CD4-positive, alpha-beta memory T cell (primary cell): Measurements from ENCODE around the gene CYB5R4. TPM values are rescaled to one million over a fixed set of nuclear protein-coding genes. Genes with fewer than 3 reads are reported as not detected.
A peak's percentile ranks its signal among the peaks of the same experiment; 100 is the strongest.

Experiments used
- CTCF ChIA-PET: fragments of 350-600 bp; sonication (Branson Sonifier 250); formaldehyde crosslinking; loops from one replicate; lab custom pipeline; 2021; ENCODE audit warnings: inconsistent platforms; ENCODE audit not compliant: partially characterized antibody; lab: Charles Lee
- POLR2A ChIA-PET: fragments of 350-600 bp; sonication (Branson Sonifier 250); formaldehyde crosslinking; loops from one replicate; lab custom pipeline; 2021; ENCODE audit not compliant: partially characterized antibody; lab: Charles Lee
- DNase-seq, 5 donors: peaks; one replicate each; pipeline versions ENCODE4 v3.0.0 to v3.0.0-alpha.2; 2020 to 2022; ENCODE audit warnings: mixed read lengths in 1 of 5
- H3K27ac ChIP-seq: one replicate; pipeline ENCODE4 v1.7.0; 2013; ENCODE audit warnings: low read depth, low read length
- H3K27me3 ChIP-seq: 2 replicates; pipeline ENCODE4 v1.7.0; 2013; ENCODE audit warnings: mild to moderate bottlenecking, low read length, moderate library complexity; ENCODE audit not compliant: insufficient read depth
- H3K36me3 ChIP-seq: 2 replicates; pipeline ENCODE4 v1.7.0; 2013; ENCODE audit warnings: mild to moderate bottlenecking, low read length, moderate library complexity; ENCODE audit not compliant: insufficient read depth
- H3K4me1 ChIP-seq: 2 replicates; pipeline ENCODE4 v1.7.0; 2013; ENCODE audit warnings: mild to moderate bottlenecking, low read length, moderate library complexity; ENCODE audit not compliant: insufficient read depth
- H3K4me3 ChIP-seq, 2 donors: one replicate each; pipeline ENCODE4 v1.7.0; 2013; ENCODE audit warnings: low read length in 2 of 2, mild to moderate bottlenecking in 1 of 2
- H3K9me3 ChIP-seq, 2 donors: one replicate each; pipeline ENCODE4 v1.7.0; 2013; ENCODE audit warnings: low read length in 2 of 2, control low read depth in 1 of 2; ENCODE audit not compliant: control insufficient read depth in 1 of 2
- H3K27ac Mint-ChIP-seq, 7 donors: one replicate each; pipeline ENCODE4 v1.8.0; 2020 to 2021; ENCODE audit warnings: mixed read lengths in 7 of 7, mild to moderate bottlenecking in 6 of 7, inconsistent platforms in 3 of 7, moderate library complexity in 3 of 7
- H3K27me3 Mint-ChIP-seq, 2 donors: one replicate each; pipeline ENCODE4 v1.8.0; 2020 to 2021; ENCODE audit warnings: mixed read lengths in 2 of 2
- H3K36me3 Mint-ChIP-seq, 2 donors: one replicate each; pipeline ENCODE4 v1.8.0; 2020 to 2021; ENCODE audit warnings: mixed read lengths in 2 of 2, inconsistent platforms in 1 of 2, mild to moderate bottlenecking in 1 of 2
- H3K4me1 Mint-ChIP-seq, 4 donors: one replicate each; pipeline ENCODE4 v1.8.0; 2020 to 2021; ENCODE audit warnings: mixed read lengths in 4 of 4, mild to moderate bottlenecking in 1 of 4
- H3K4me3 Mint-ChIP-seq, 8 donors: one replicate each; pipeline ENCODE4 v1.8.0; 2020 to 2021; ENCODE audit warnings: mixed read lengths in 8 of 8, mild to moderate bottlenecking in 7 of 8, moderate library complexity in 6 of 8, inconsistent platforms in 3 of 8
- H3K9me3 Mint-ChIP-seq, 8 donors: one replicate each; pipeline ENCODE4 v1.8.0; 2020 to 2021; ENCODE audit warnings: mixed read lengths in 8 of 8, mild to moderate bottlenecking in 5 of 8, inconsistent platforms in 3 of 8, moderate library complexity in 1 of 8
- intact Hi-C: fragments of 100-400 bp; cut with micrococcal nuclease; formaldehyde crosslinking; loops from one replicate; pipeline ENCODE4 v1.15.1; 2023
- polyA plus RNA-seq, 2 donors: library from polyadenylated mRNA; unstranded; fragments of 300-500 nt; fragmentation: Illumina TruSeq; gene quantifications; one replicate each; pipeline ENCODE4 v1.2.3, GENCODE V29; 2021
- total RNA-seq, 2 experiments: library from RNA; stranded (reverse); gene quantifications; one replicate each; pipeline ENCODE4 v1.2.3, GENCODE V29; 2021

Gene CYB5R4
- total and polyA plus RNA-seq, 4 experiments from 2014 or later, result 24.0 to 45.2 (median 29.1) TPM

DNA sequence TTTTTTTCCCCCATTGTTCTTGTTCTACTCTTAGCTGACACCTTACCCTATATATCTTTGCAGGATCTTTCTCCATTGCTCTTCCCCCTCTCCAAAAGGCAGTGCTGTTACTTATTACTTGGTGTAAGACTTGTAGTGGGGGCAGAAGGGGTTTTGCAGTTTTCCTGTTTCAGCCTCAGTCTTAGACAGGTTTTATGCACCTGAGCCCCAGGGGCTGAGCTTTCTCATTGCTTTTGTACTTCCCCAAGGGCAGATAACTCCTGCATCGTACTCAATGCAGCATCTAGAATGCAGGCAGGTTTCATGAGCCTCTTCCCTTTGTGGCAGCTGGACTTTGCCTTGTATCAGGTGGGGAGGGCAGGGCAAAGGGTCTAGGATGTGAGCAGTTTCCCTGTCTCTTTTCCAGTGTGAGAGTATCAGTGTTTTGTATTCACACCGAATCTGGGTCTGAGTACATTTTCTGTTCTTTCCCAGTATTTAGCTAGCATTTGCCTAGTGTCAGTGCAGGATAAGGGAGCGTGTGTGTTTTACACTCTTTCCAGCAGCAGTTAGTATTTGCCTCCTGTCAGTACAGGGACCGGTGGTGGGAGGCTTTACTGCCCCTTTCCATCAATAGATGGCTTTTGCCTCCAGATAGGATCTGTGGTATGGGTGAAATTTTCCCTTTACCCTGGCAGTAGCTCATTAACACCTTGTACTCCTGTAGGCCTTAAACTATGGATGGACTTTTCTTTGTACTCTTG, 19.6 kb downstream of the CYB5R4 start:
- intact Hi-C loops, result no loop called here
- no peak for DNase-seq
- Mint-ChIP-seq H3K4me3 (no peak overlapping the region), H3K9me3 (no peaks in the 10 kb centered on the region), H3K27me3 (no peaks in the 10 kb centered on the region), H3K36me3 (peaks cover 0 to 3% of the 10 kb centered on the region in 2 donors), H3K4me1 (peaks cover 25 to 44% (median 39%) of the 10 kb centered on the region in 4 donors), H3K27ac (peak overlapping the region in 1 of 7 donors; percentile 24)
- H3K27ac ChIP-seq, result no peak overlapping the region
- no peak overlapping the region for H3K4me3 ChIP-seq
- H3K4me1 ChIP-seq, result peaks cover 12% of the 10 kb centered on the region
- no peaks in the 10 kb centered on the region for H3K9me3 ChIP-seq
- ChIA-PET POLR2A (interaction anchor here (1.0 kb wide), 1 partner anchor 20 kb away, joined by 3 read pairs; the partner anchor contains the start of gene CYB5R4), CTCF (interaction anchor here (1.6 kb wide), 1 partner anchor 10 kb away, joined by 4 read pairs; no protein-coding TSS in a partner anchor)
- no peaks in the 10 kb centered on the region for H3K36me3 ChIP-seq
- no peaks in the 10 kb centered on the region for H3K27me3 ChIP-seq

DNA sequence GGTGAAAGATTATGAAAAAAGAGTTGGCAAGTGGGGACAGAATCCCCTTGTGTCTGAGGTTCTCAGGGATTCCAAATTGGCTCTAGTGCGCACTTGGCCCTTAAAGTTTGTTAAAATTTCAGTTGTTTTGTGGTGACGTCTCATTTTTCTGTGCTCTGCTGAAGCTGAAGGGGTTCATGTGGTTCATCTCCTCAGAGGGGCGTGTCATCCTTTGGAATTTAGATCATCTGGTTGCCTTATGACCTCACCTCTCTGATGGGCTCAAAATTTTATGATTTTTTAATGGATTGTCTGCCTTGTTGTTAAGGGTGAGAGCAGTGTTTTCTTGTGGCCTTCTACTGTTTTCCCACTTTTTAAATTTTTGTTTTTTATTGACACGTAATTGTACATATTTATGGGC, 20.3 kb downstream of the CYB5R4 start:
- Histone ChIP-seq H3K9me3 (no peaks in the 10 kb centered on the region), H3K27ac (no peak overlapping the region), H3K4me1 (peaks cover 18% of the 10 kb centered on the region), H3K4me3 (no peak overlapping the region), H3K36me3 (no peaks in the 10 kb centered on the region), H3K27me3 (no peaks in the 10 kb centered on the region)
- Mint-ChIP-seq H3K4me1 (peaks cover 27 to 45% (median 40%) of the 10 kb centered on the region in 4 donors), H3K36me3 (peaks cover 0 to 3% of the 10 kb centered on the region in 2 donors), H3K9me3 (no peaks in the 10 kb centered on the region), H3K27me3 (no peaks in the 10 kb centered on the region), H3K4me3 (no peak overlapping the region), H3K27ac (peak overlapping the region in 2 of 7 donors; percentile 25 to 30)
- DNase-seq, result no peak
- ChIA-PET CTCF (interaction anchor here (1.6 kb wide), 1 partner anchor 9 kb away, joined by 4 read pairs; no protein-coding TSS in a partner anchor), POLR2A (interaction anchor here (1.0 kb wide), 1 partner anchor 21 kb away, joined by 3 read pairs; the partner anchor contains the start of gene CYB5R4)
- intact Hi-C loops, result no loop called here

- Mint-ChIP-seq H3K27ac (peak overlapping the region in 1 of 7 donors; percentile 41), H3K9me3 (no peaks in the 10 kb centered on the region), H3K4me1 (peaks cover 22 to 32% (median 28%) of the 10 kb centered on the region in 4 donors), H3K36me3 (no peaks in the 10 kb centered on the region), H3K4me3 (no peak overlapping the region), H3K27me3 (no peaks in the 10 kb centered on the region)
- no peaks in the 10 kb centered on the region for H3K9me3 ChIP-seq
- no peak overlapping the region for H3K27ac ChIP-seq
- H3K36me3 ChIP-seq, result no peaks in the 10 kb centered on the region
- H3K4me3 ChIP-seq, result no peak overlapping the region
- CTCF ChIA-PET, result interaction anchor here (1.1 kb wide), 1 partner anchor 345 kb away, joined by 6 read pairs; the partner anchor contains the start of gene CEP162
- H3K4me1 ChIP-seq, result peaks cover 18% of the 10 kb centered on the region
- intact Hi-C loops, result no loop called here
- POLR2A ChIA-PET, result no interaction called here
- H3K27me3 ChIP-seq, result no peaks in the 10 kb centered on the region
- no peak for DNase-seq
These were observed 23.8 kb downstream of the CYB5R4 start for GRCh38 chr6:83883240-83883639.

GRCh38 chr6:83884523-83884922, 25.0 kb downstream of the CYB5R4 start:
- Mint-ChIP-seq H3K4me1 (peaks cover 12 to 26% (median 19%) of the 10 kb centered on the region in 4 donors), H3K27ac (peak overlapping the region in 1 of 7 donors; percentile 35), H3K36me3 (peaks cover 0 to 5% of the 10 kb centered on the region in 2 donors), H3K9me3 (no peaks in the 10 kb centered on the region), H3K27me3 (no peaks in the 10 kb centered on the region), H3K4me3 (no peak overlapping the region)
- peak in 4 of 5 donors; percentile 28 to 48 (median 46) for DNase-seq
- Histone ChIP-seq H3K36me3 (no peaks in the 10 kb centered on the region), H3K27me3 (no peaks in the 10 kb centered on the region), H3K27ac (no peak overlapping the region), H3K4me3 (no peak overlapping the region), H3K9me3 (no peaks in the 10 kb centered on the region), H3K4me1 (peaks cover 7% of the 10 kb centered on the region)
- ChIA-PET POLR2A (no interaction called here), CTCF (interaction anchor here (0.7 to 3.4 kb wide), 3 partner anchors 343 to 1439 kb away, joined by 3 to 18 read pairs (median 14); partner anchors contain the start of gene CEP162)
- intact Hi-C loops, result loop anchor here (1.0 to 2.0 kb wide), 3 partner anchors 26 to 344 kb away; partner anchors contain the start of gene CYB5R4

- Histone ChIP-seq H3K36me3 (no peaks in the 10 kb centered on the region), H3K4me1 (peaks cover 5% of the 10 kb centered on the region), H3K27me3 (no peaks in the 10 kb centered on the region), H3K4me3 (no peak overlapping the region), H3K27ac (no peak overlapping the region), H3K9me3 (no peaks in the 10 kb centered on the region)
- POLR2A ChIA-PET, result no interaction called here
- CTCF ChIA-PET, result interaction anchor here (1.0 to 3.4 kb wide), 4 partner anchors 29 to 1437 kb away, joined by 3 to 18 read pairs (median 10); partner anchors contain the start of gene CEP162
- Mint-ChIP-seq H3K4me3 (no peak overlapping the region), H3K27ac (no peak overlapping the region), H3K9me3 (no peaks in the 10 kb centered on the region), H3K36me3 (peaks cover 0 to 5% of the 10 kb centered on the region in 2 donors), H3K4me1 (peaks cover 8 to 26% (median 11%) of the 10 kb centered on the region in 4 donors), H3K27me3 (no peaks in the 10 kb centered on the region)
- no peak for DNase-seq
- intact Hi-C loops, result loop anchor here (2.0 kb wide), 2 partner anchors 27 to 343 kb away; partner anchors contain the start of gene CYB5R4
These were observed 26.5 kb downstream of the CYB5R4 start for GRCh38 chr6:83885984-83886383.

DNA sequence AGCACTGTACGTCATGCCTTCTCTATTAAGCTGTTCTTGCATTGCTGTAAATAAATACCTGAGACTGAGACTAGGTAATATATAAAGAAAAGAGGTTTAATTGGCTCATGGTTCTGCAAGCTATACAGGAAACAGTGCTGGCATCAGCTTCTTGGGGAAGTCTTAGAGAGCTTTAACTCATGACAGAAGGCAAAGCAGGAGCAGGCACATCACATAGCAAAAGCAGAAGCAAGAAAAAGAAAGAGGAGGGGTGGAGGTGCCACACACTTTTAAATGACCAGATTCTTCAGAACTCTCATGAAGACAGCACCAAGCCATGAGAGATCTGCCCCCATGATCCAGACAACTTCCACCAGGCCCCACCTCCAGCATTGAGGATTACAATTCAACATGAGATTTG, 30.1 kb downstream of the CYB5R4 start:
- Mint-ChIP-seq H3K27me3 (no peaks in the 10 kb centered on the region), H3K4me1 (peaks cover 14 to 27% (median 23%) of the 10 kb centered on the region in 4 donors), H3K4me3 (no peak overlapping the region), H3K36me3 (peaks cover 9 to 18% of the 10 kb centered on the region in 2 donors), H3K9me3 (no peaks in the 10 kb centered on the region), H3K27ac (no peak overlapping the region)
- intact Hi-C loops, result no loop called here
- Histone ChIP-seq H3K9me3 (no peaks in the 10 kb centered on the region), H3K27me3 (no peaks in the 10 kb centered on the region), H3K4me1 (peaks cover under 1% of the 10 kb centered on the region), H3K36me3 (no peaks in the 10 kb centered on the region), H3K4me3 (no peak overlapping the region), H3K27ac (no peak overlapping the region)
- no peak for DNase-seq
- POLR2A ChIA-PET, result no interaction called here
- CTCF ChIA-PET, result interaction anchor here (0.9 to 1.5 kb wide), 4 partner anchors 11 to 1433 kb away, joined by 3 to 5 read pairs (median 4); partner anchors contain the start of gene CYB5R4

- Histone ChIP-seq H3K4me1 (no peaks in the 10 kb centered on the region), H3K4me3 (no peak overlapping the region), H3K27me3 (no peaks in the 10 kb centered on the region), H3K36me3 (no peaks in the 10 kb centered on the region), H3K9me3 (no peaks in the 10 kb centered on the region), H3K27ac (no peak overlapping the region)
- Mint-ChIP-seq H3K27me3 (no peaks in the 10 kb centered on the region), H3K9me3 (no peaks in the 10 kb centered on the region), H3K4me3 (no peak overlapping the region), H3K36me3 (peaks cover 18 to 27% of the 10 kb centered on the region in 2 donors), H3K27ac (no peak overlapping the region), H3K4me1 (peaks cover 14 to 34% (median 23%) of the 10 kb centered on the region in 4 donors)
- POLR2A ChIA-PET, result no interaction called here
- CTCF ChIA-PET, result no interaction called here
- intact Hi-C loops, result no loop called here
- DNase-seq, result no peak
These were observed 31.0 kb downstream of the CYB5R4 start for GRCh38 chr6:83890520-83890919.
